ENCODE data around the gene SPDYE3.
"Not testable (repeated sequence)": the region's sequence is repeated elsewhere in the genome, so short reads cannot be mapped to it uniquely, and the experiment has no call there.

Gene SPDYE3

GRCh38 chr7:100326914-100327313 lies 19.4 kb downstream of the SPDYE3 start:
- not testable (repeated sequence) for DNase-seq (ENCODE audit: low read depth); H3K4me3 ChIP-seq (ENCODE audit: low read depth, low read length)

GRCh38 chr7:100335566-100336466 lies 28.3 kb downstream of the SPDYE3 start:
- peak; percentile 93 for DNase-seq (ENCODE audit: low read depth)
- H3K4me3 ChIP-seq (ENCODE audit: low read depth, low read length) = peak overlapping the region; percentile 81

- not testable (repeated sequence) for DNase-seq (ENCODE audit: low read depth); H3K4me3 ChIP-seq (ENCODE audit: low read depth, low read length)
Measured at GRCh38 chr7:100338083-100338696, 30.7 kb downstream of the SPDYE3 start.

GRCh38 chr7:100341286-100341685 lies 33.8 kb downstream of the SPDYE3 start:
- DNase-seq (ENCODE audit: low read depth); H3K4me3 ChIP-seq (ENCODE audit: low read depth, low read length): not testable (repeated sequence)

GRCh38 chr7:100342765-100343164 lies 35.3 kb downstream of the SPDYE3 start:
- no peak overlapping the region for H3K4me3 ChIP-seq (ENCODE audit: low read depth, low read length)
- no peak for DNase-seq (ENCODE audit: low read depth)
- TF ChIP-seq CTCF (conservative IDR thresholded peaks at IDR 0.05; ENCODE audit: low read depth, low read length) = no peak

- not testable (repeated sequence) for DNase-seq (ENCODE audit: low read depth); H3K4me3 ChIP-seq (ENCODE audit: low read depth, low read length)
Measured at GRCh38 chr7:100344124-100344559, 36.6 kb downstream of the SPDYE3 start.

GRCh38 chr7:100344560-100345287 lies 37.2 kb downstream of the SPDYE3 start:
- peak; percentile 81 for DNase-seq (ENCODE audit: low read depth)
- not testable (repeated sequence) for H3K4me3 ChIP-seq (ENCODE audit: low read depth, low read length)

- H3K4me3 ChIP-seq (ENCODE audit: low read depth, low read length) = not testable (repeated sequence)
- peak; percentile 48 for TF ChIP-seq CTCF (conservative IDR thresholded peaks at IDR 0.05; ENCODE audit: low read depth, low read length)
- peak; percentile 69 for DNase-seq (ENCODE audit: low read depth)
Measured at GRCh38 chr7:100345288-100345672, 37.8 kb downstream of the SPDYE3 start.

- TF ChIP-seq CTCF (conservative IDR thresholded peaks at IDR 0.05; ENCODE audit: low read depth, low read length) = no peak
- H3K4me3 ChIP-seq (ENCODE audit: low read depth, low read length) = no peak overlapping the region
- no peak for DNase-seq (ENCODE audit: low read depth)
Measured at GRCh38 chr7:100346921-100347320, 39.4 kb downstream of the SPDYE3 start.

- DNase-seq (ENCODE audit: low read depth) = no peak
- H3K4me3 ChIP-seq (ENCODE audit: low read depth, low read length) = no peak overlapping the region
- no peak for TF ChIP-seq CTCF (conservative IDR thresholded peaks at IDR 0.05; ENCODE audit: low read depth, low read length)
Measured at GRCh38 chr7:100348805-100349204, 41.3 kb downstream of the SPDYE3 start.
